Gastroesophageal sphincter (tissue), 3 donors: ENCODE results near the gene CBFA2T2.

ENCODE experiments used
- EP300 ChIP-seq: sonication (generic); formaldehyde crosslinking; IDR thresholded peaks from one replicate; pipeline ENCODE4 v1.6.1; 2017; ENCODE audit warnings: antibody characterized with exemption, mild to moderate bottlenecking
- TF ChIP-seq, protein P1 (sequence below), 4 experiments: fragments of 200-600 bp in 2 of 4; fragments of 450-650 bp in 2 of 4; sonication (generic) in 1 of 4; IDR thresholded peaks; one replicate each; pipeline ENCODE4 v1.5.1; 2017 to 2019; ENCODE audit warnings: antibody characterized with exemption in 4 of 4, mild to moderate bottlenecking in 2 of 4, moderate library complexity in 2 of 4

DNA sequence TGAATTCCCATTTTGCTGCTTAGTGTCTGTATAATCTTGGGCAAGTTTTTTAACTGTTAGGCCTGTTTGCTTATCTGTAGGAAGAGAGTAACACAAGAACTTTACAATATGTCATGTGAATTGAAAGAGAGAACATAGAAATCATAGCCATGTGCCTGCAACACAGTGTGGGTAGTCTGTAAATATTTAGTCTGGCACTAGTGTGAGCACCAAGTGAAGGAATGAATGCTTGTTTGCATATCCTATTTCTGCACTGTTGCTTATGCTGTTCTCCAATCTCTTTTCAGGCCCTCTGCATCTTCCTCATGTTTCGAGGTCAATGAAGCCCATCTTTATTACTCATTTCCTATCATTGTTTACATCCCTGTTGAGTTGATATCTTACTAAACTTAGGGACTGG is 49.2 kb downstream of the CBFA2T2 start:
- TF ChIP-seq EP300, result no peak
- TF ChIP-seq, protein P1, sequence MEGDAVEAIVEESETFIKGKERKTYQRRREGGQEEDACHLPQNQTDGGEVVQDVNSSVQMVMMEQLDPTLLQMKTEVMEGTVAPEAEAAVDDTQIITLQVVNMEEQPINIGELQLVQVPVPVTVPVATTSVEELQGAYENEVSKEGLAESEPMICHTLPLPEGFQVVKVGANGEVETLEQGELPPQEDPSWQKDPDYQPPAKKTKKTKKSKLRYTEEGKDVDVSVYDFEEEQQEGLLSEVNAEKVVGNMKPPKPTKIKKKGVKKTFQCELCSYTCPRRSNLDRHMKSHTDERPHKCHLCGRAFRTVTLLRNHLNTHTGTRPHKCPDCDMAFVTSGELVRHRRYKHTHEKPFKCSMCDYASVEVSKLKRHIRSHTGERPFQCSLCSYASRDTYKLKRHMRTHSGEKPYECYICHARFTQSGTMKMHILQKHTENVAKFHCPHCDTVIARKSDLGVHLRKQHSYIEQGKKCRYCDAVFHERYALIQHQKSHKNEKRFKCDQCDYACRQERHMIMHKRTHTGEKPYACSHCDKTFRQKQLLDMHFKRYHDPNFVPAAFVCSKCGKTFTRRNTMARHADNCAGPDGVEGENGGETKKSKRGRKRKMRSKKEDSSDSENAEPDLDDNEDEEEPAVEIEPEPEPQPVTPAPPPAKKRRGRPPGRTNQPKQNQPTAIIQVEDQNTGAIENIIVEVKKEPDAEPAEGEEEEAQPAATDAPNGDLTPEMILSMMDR (IDR thresholded peaks at IDR 0.05), result no peak
